Stimulated activated CD4-positive, alpha-beta T cell treated with anti-CD3 and anti-CD28 coated beads, TNF-alpha, amount 100 ng/mL, for 4 hours (primary cell): ENCODE measurements around the gene TAS2R39.
"Not testable (repeated sequence)": the region's sequence is repeated elsewhere in the genome, so short reads cannot be mapped to it uniquely, and the experiment has no call there.

Source experiments
- DNase-seq, 3 experiments: peaks; one replicate each; pipeline ENCODE4 v3.0.0-alpha.2; 2020; ENCODE audit warnings: low read depth in 3 of 3

TAS2R39 gene

GRCh38 chr7:143183024-143183423 is at the start of gene TAS2R39:
TAS2R39 (plus strand) TSS chr7:143183419; CDS start chr7:143183419, 0 bp downstream.
- DNase-seq: no peak

GRCh38 chr7:143147070-143147469 is 36.1 kb upstream of the TAS2R39 start:
- DNase-seq: no peak

- DNase-seq: no peak
Measured at GRCh38 chr7:143148050-143148449, 35.2 kb upstream of the TAS2R39 start.

- DNase-seq: no peak
Measured at GRCh38 chr7:143148651-143149050, 34.6 kb upstream of the TAS2R39 start.

- not testable (repeated sequence) for DNase-seq
Measured at GRCh38 chr7:143150696-143151095, 32.5 kb upstream of the TAS2R39 start.

GRCh38 chr7:143158617-143159016 is 24.6 kb upstream of the TAS2R39 start:
- not testable (repeated sequence) for DNase-seq

- DNase-seq: no peak
Measured at GRCh38 chr7:143171697-143172096, 11.5 kb upstream of the TAS2R39 start.

- DNase-seq: no peak
Measured at GRCh38 chr7:143172354-143172753, 10.9 kb upstream of the TAS2R39 start.

- no peak for DNase-seq
Measured at GRCh38 chr7:143176128-143176527, 7.1 kb upstream of the TAS2R39 start.

GRCh38 chr7:143177374-143178119 is 5.7 kb upstream of the TAS2R39 start:
- no peak for DNase-seq

- DNase-seq: not testable (repeated sequence)
Measured at GRCh38 chr7:143180771-143181170, 2.4 kb upstream of the TAS2R39 start.

GRCh38 chr7:143181349-143181748 is 1.9 kb upstream of the TAS2R39 start:
- no peak for DNase-seq

- no peak for DNase-seq
Measured at GRCh38 chr7:143185551-143185950, 2.3 kb downstream of the TAS2R39 start.

GRCh38 chr7:143188994-143189393 is 5.8 kb downstream of the TAS2R39 start:
- no peak for DNase-seq

GRCh38 chr7:143193880-143194279 is 10.7 kb downstream of the TAS2R39 start:
- no peak for DNase-seq

- DNase-seq: no peak
Measured at GRCh38 chr7:143199040-143199439, 15.8 kb downstream of the TAS2R39 start.

- DNase-seq: no peak
Measured at GRCh38 chr7:143202161-143202560, 18.9 kb downstream of the TAS2R39 start.

- no peak for DNase-seq
Measured at GRCh38 chr7:143203386-143203785, 20.2 kb downstream of the TAS2R39 start.

GRCh38 chr7:143205560-143206293 is 22.5 kb downstream of the TAS2R39 start:
- no peak for DNase-seq

GRCh38 chr7:143210541-143210940 is 27.3 kb downstream of the TAS2R39 start:
- no peak for DNase-seq

- DNase-seq: not testable (repeated sequence)
Measured at GRCh38 chr7:143213478-143213877, 30.3 kb downstream of the TAS2R39 start.

GRCh38 chr7:143214789-143215679 is 31.8 kb downstream of the TAS2R39 start:
- DNase-seq: peak; percentile 8 to 35 (median 28)
